HepG2 (cell line): Measurements from ENCODE around the gene KRTAP1-3. TPM values are rescaled to one million over a fixed set of nuclear protein-coding genes. Genes with fewer than 3 reads are reported as not detected.
"Not testable (repeated sequence)": the region's sequence is repeated elsewhere in the genome, so short reads cannot be mapped to it uniquely, and the experiment has no call there.

Experiments
- ATAC-seq: fragments of 200-7000 bp; cut with Tn5 transposase; 3 replicates; pipeline ENCODE4 v1.9.1; 2020; ENCODE audit warnings: mild to moderate bottlenecking, moderate library complexity
- BruUV-seq: library from RNA; stranded (reverse); fragments of 400-500 nt; replicated peaks from 2 replicates; lab custom pipeline; 2021; lab: Mats Ljungman, UMichigan
- CTCF ChIA-PET: fragments of 300-600 bp; formaldehyde crosslinking; extraction: SDS; loops from one replicate; lab custom pipeline; 2021; ENCODE audit warnings: low total read pairs, inconsistent platforms, low intra/inter-chr PET ratio; lab: Yijun Ruan, JAX
- POLR2A ChIA-PET: fragments of 350-600 bp; sonication (Branson Sonifier 250); formaldehyde crosslinking; loops from one replicate; lab custom pipeline; 2020; ENCODE audit warnings: antibody characterized with exemption, inconsistent platforms; lab: Yijun Ruan, JAX
- DNase-seq: peaks from one replicate; pipeline ENCODE4 v3.0.0-alpha.2; 2015; ENCODE audit warnings: low spot score
- FAIRE-seq: peaks from 3 replicates; lab custom pipeline; 2011; peaks lifted over from hg19 to GRCh38; lab: Jason Lieb, UNC
- H2AFZ ChIP-seq: one replicate; pipeline ENCODE4 v1.6.1; 2011; ENCODE audit warnings: low read length, inconsistent platforms
- H3K27ac ChIP-seq: fragments of 300-600 bp; 3 replicates; pipeline ENCODE4 v1.8.0; 2011; ENCODE audit warnings: mixed run types, mild to moderate bottlenecking, mixed read lengths, low read length, inconsistent platforms; ENCODE audit not compliant: insufficient read depth; ENCODE audit errors: extremely low read length
- H3K27me3 ChIP-seq, 2 experiments: fragments of 200-600 bp in 1 of 2; 2 replicates in 1 of 2; 3 replicates in 1 of 2; pipeline versions ENCODE4 v1.6.0 to v1.8.0; 2011; ENCODE audit warnings: low read length in 2 of 2, mild to moderate bottlenecking in 2 of 2, moderate library complexity in 2 of 2, inconsistent platforms in 1 of 2; ENCODE audit not compliant: insufficient read depth in 2 of 2, control insufficient read depth in 1 of 2
- H3K36me3 ChIP-seq, 2 experiments: fragments of 200-600 bp in 1 of 2; replicated peaks in 1 of 2; 2 replicates in 1 of 2; 3 replicates in 1 of 2; pipeline versions ENCODE4 v1.5.1 to v1.8.0; 2011; ENCODE audit warnings: low read length in 2 of 2, inconsistent platforms in 1 of 2; ENCODE audit not compliant: insufficient read depth in 2 of 2, control insufficient read depth in 1 of 2
- H3K4me1 ChIP-seq: 2 replicates; pipeline ENCODE4 v1.5.1; 2012; ENCODE audit warnings: low read length, inconsistent platforms; ENCODE audit not compliant: insufficient read depth
- H3K4me2 ChIP-seq: 2 replicates; pipeline ENCODE4 v1.6.0; 2011; ENCODE audit warnings: low read depth, low read length, inconsistent platforms
- H3K4me3 ChIP-seq, 3 experiments: fragments of 200-600 bp in 1 of 3; sonication (generic), shearing (Covaris generic) in 1 of 3; replicated peaks in 1 of 3; 2 replicates each; pipeline ENCODE4 v1.5.1; 2011 to 2016; ENCODE audit warnings: low read length in 3 of 3, inconsistent platforms in 2 of 3, low read depth in 2 of 3, mild to moderate bottlenecking in 2 of 3, control low read depth in 1 of 3, mixed read lengths in 1 of 3; ENCODE audit not compliant: insufficient read depth in 1 of 3
- H3K79me2 ChIP-seq: one replicate; pipeline ENCODE4 v1.6.1; 2011; ENCODE audit warnings: low read length, inconsistent platforms; ENCODE audit not compliant: insufficient read depth
- H3K9ac ChIP-seq: 2 replicates; pipeline ENCODE4 v1.6.0; 2011; ENCODE audit warnings: mild to moderate bottlenecking, low read depth, low read length, inconsistent platforms; ENCODE audit not compliant: insufficient read depth
- H3K9me3 ChIP-seq: 2 replicates; pipeline ENCODE4 v1.5.1; 2012; ENCODE audit warnings: mild to moderate bottlenecking, low read length
- H4K20me1 ChIP-seq: 2 replicates; pipeline ENCODE4 v1.6.0; 2011; ENCODE audit warnings: inconsistent platforms, mild to moderate bottlenecking, low read length, moderate library complexity; ENCODE audit not compliant: insufficient read depth
- ARID5B ChIP-seq: IDR thresholded peaks from 2 replicates; pipeline ENCODE4 v1.4.0; 2020; ENCODE audit warnings: mild to moderate bottlenecking, missing genetic modification reagents
- BCL6 ChIP-seq: IDR thresholded peaks from 2 replicates; pipeline ENCODE4 v1.6.1; 2016; ENCODE audit warnings: missing genetic modification reagents, missing compliant biosample characterization
- MBD4 ChIP-seq: IDR thresholded peaks from 2 replicates; pipeline ENCODE4 v1.6.1; 2012; ENCODE audit warnings: low read length, inconsistent platforms, borderline replicate concordance
- NCOR1 ChIP-seq: fragments of 200-600 bp; sonication (generic); IDR thresholded peaks from 2 replicates; pipeline ENCODE4 v1.7.0; 2017; ENCODE audit warnings: antibody characterized with exemption, low read length, borderline replicate concordance
- SIX1 ChIP-seq: sonication (generic); formaldehyde crosslinking; IDR thresholded peaks from 2 replicates; pipeline ENCODE4 v1.4.0; 2020; ENCODE audit warnings: missing genetic modification reagents, borderline replicate concordance
- ZFAT ChIP-seq: sonication (generic); formaldehyde crosslinking; conservative IDR thresholded peaks from 2 replicates; pipeline ENCODE4 v1.8.1; 2023; ENCODE audit warnings: missing genetic modification reagents, inconsistent platforms
- ZGPAT ChIP-seq: IDR thresholded peaks from 2 replicates; pipeline ENCODE4 v1.6.1; 2016; ENCODE audit warnings: mild to moderate bottlenecking
- ZNF501 ChIP-seq: sonication (generic); formaldehyde crosslinking; IDR thresholded peaks from 2 replicates; pipeline ENCODE4 v1.5.1; 2020; ENCODE audit warnings: mild to moderate bottlenecking, moderate library complexity, missing genetic modification reagents
- ZSCAN21 ChIP-seq: sonication (generic); formaldehyde crosslinking; IDR thresholded peaks from 2 replicates; pipeline ENCODE4 v1.8.0; 2022; ENCODE audit warnings: mild to moderate bottlenecking, missing genetic modification reagents, moderate library complexity, borderline replicate concordance
- WGBS: methylation state at CpG from one replicate; pipeline ENCODE4 v1.1.6; 2017; ENCODE audit warnings: low lambda C conversion rate; 5-methylcytosine and 5-hydroxymethylcytosine counted together
- in situ Hi-C: cut with HindIII; loops from 2 replicates; pipeline ENCODE4 v1.10.0; 2017; ENCODE audit warnings: low pct_unique_long_range_greater_than_20kb; ENCODE audit not compliant: extremely low pct_ligation_motif_present
- intact Hi-C: fragments of 100-400 bp; cut with micrococcal nuclease; formaldehyde crosslinking; loops from one replicate; pipeline ENCODE4 v1.10.0; 2022; ENCODE audit not compliant: unreplicated experiment
- polyA plus RNA-seq, 8 experiments: library from polyadenylated mRNA; depleted of rRNA in 3 of 8; stranded (reverse) in 7 of 8; unstranded in 1 of 8; fragments of >200 nt; fragmentation: Illumina TruSeq in 4 of 8; extraction: Trizol in 4 of 8; gene quantifications; 2 replicates each; pipeline versions ENCODE4 v1.2.1 to v1.2.3, GENCODE V29; 2011 to 2016; ENCODE audit warnings: low read depth in 4 of 8, missing spikeins in 1 of 8, mixed read lengths in 1 of 8; ENCODE audit not compliant: insufficient read depth in 1 of 8
- total RNA-seq, 5 experiments: library from RNA; depleted of rRNA; stranded (reverse); fragments of >200 nt; fragmentation: Illumina TruSeq; extraction: Trizol; gene quantifications; 2 replicates each; pipeline ENCODE4 v1.2.3, GENCODE V29; 2016; ENCODE audit warnings: low read depth in 1 of 5
- TF ChIP-seq, protein P1 (sequence below): sonication (generic); formaldehyde crosslinking; IDR thresholded peaks from 2 replicates; pipeline ENCODE4 v1.4.0; 2020; ENCODE audit warnings: missing genetic modification reagents

KRTAP1-3 gene
- total and polyA plus RNA-seq, 2 of the 13 experiments (the other 11 are each of a cell fraction or from before 2014, with no cell fraction given): not detected

DNA sequence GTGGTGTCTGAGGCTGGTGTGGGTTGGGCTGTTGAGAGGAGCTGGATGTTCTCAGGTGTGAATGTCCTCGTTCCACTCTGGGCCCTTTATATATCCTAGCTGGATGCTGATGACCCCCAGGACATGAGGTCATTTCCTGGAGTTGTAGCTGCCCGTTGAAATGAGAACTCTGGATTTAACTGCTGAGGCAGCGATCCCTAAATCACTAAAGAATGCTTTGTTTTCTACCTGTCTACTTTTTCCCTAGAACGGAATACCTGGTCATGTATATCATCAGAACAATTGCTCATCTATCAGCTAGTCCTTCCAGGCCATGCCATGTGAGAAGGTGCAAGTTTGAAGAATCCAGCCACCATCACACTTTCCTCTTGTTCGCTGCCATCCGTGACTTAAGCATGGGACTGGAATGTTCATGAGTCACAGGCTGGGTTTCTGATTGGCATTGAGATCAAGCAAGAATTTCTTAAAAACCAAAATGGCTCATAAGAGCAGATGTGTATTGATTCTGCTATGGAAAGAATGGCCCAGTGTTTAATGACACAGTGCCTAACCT lies 25.5 kb upstream of the KRTAP1-3 start, which contains the start of gene KRTAP2-3 (continued):
- TF ChIP-seq ZFAT (CRISPR knock-in tag) (no peak), ZNF501 (no peak), ARID5B (0 out of 2 replicates have a peak, but pooled peaks have one; percentile 13), ZSCAN21 (CRISPR knock-in tag) (no peak)

DNA sequence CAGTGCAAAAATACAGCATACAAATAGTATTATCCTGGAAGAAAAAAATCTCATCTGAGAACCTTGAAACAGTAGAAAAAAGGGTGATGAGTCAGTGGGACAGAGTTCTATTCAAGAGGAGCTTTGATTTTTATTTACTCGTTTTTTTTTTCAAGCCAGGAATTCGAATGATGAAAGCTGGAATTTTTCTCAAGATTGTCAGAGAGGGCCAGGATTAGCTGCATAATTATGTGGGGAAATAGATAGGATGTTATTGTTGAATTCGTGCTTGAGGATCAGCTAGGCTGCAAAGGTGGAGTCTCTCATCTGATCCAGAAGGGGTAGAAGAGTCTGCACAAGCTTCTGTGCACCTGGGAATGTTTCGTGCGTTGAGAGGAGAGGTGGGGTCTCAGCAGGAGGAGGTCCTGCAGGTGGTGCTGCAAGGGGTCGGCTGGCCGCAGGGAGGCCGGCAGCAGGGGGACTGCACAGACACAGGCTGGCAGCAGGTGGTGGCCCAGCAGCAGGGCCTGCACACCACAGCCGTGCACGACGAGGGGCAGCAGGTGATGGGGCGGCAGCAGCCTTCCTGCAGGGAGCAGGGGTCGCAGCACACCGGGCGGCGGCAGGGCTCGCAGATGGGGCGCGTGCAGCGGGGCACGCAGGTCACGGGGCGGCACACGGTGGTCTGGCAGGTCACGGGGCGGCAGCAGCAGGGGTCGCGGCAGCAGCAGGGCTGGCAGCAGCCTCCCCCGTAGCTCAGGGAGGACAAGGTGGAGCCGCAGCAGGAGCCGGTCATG lies 24.8 kb upstream of the KRTAP1-3 start:
- ATAC-seq: peak; percentile 91
- intact Hi-C loops (loop anchor here (2.0 kb wide), 1 partner anchor 51 kb away; the partner anchor contains the start of gene KRTAP3-1), in situ Hi-C loops (loop anchor here (5.0 to 10.0 kb wide), 2 partner anchors 52 to 105 kb away; partner anchors contain the start of gene KRTAP3-1)
- Histone ChIP-seq H3K9ac (peak overlapping the region; percentile 51), H3K4me2 (peak overlapping the region; percentile 51), H3K4me1 (peaks cover 55% of the 10 kb centered on the region), H3K27ac (peak overlapping the region; percentile 79)
- FAIRE-seq, H2AFZ ChIP-seq, H3K27me3 ChIP-seq, H4K20me1 ChIP-seq, H3K9me3 ChIP-seq, CTCF ChIA-PET, H3K79me2 ChIP-seq, H3K4me3 ChIP-seq, H3K36me3 ChIP-seq, BruUV-seq: not testable (repeated sequence)
- POLR2A ChIA-PET: interaction anchor here (0.7 to 1.6 kb wide), 10 partner anchors 11 to 157 kb away, joined by 3 to 15 read pairs (median 4); partner anchors contain the start of gene KRTAP3-1
- 23% methylated on average over 8 of the region's 31 CpGs for WGBS
- DNase-seq: peak; percentile 99
- TF ChIP-seq MBD4: peak; percentile 79; the same call in 1 of the 2 replicates
- TF ChIP-seq, protein P1, sequence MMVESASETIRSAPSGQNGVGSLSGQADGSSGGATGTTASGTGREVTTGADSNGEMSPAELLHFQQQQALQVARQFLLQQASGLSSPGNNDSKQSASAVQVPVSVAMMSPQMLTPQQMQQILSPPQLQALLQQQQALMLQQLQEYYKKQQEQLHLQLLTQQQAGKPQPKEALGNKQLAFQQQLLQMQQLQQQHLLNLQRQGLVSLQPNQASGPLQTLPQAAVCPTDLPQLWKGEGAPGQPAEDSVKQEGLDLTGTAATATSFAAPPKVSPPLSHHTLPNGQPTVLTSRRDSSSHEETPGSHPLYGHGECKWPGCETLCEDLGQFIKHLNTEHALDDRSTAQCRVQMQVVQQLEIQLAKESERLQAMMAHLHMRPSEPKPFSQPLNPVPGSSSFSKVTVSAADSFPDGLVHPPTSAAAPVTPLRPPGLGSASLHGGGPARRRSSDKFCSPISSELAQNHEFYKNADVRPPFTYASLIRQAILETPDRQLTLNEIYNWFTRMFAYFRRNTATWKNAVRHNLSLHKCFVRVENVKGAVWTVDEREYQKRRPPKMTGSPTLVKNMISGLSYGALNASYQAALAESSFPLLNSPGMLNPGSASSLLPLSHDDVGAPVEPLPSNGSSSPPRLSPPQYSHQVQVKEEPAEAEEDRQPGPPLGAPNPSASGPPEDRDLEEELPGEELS (CRISPR knock-in tag): peak; percentile 79
- peak; percentile 88 for TF ChIP-seq ZGPAT
- TF ChIP-seq BCL6 (CRISPR knock-in tag): peak; percentile 56; the same call in 1 of the 2 replicates
- peak; percentile 75; the same call in 1 of the 2 replicates for TF ChIP-seq SIX1 (CRISPR knock-in tag)
- peak; percentile 79; the same call in 1 of the 2 replicates for TF ChIP-seq NCOR1
